AG04449 (cell line): ENCODE measurements around the gene ZBTB16.

ENCODE experiments used
- CTCF ChIA-PET: fragments of 350-600 bp; formaldehyde crosslinking; extraction: SDS; loops from one replicate; lab custom pipeline; 2021; ENCODE audit warnings: antibody characterized with exemption; lab: Yijun Ruan, JAX
- POLR2A ChIA-PET: fragments of 400-600, 350-600 bp; formaldehyde crosslinking; extraction: SDS; loops from one replicate; lab custom pipeline; 2020; ENCODE audit warnings: antibody characterized with exemption, inconsistent platforms; lab: Yijun Ruan, JAX
- DNase-seq: peaks from one replicate; pipeline ENCODE4 v3.0.0-alpha.2; 2010; ENCODE audit warnings: low read depth, low spot score
- H3K4me3 ChIP-seq: 2 replicates; pipeline ENCODE4 v1.5.1; 2011; ENCODE audit warnings: low read depth, mild to moderate bottlenecking, control low read depth, low read length
- CTCF ChIP-seq: IDR thresholded peaks from one replicate; pipeline ENCODE4 v1.5.1; 2011; ENCODE audit warnings: mild to moderate bottlenecking, moderate library complexity, low read length, control low read depth, inconsistent platforms; ENCODE audit not compliant: insufficient read depth; ENCODE audit errors: missing control alignments

Gene ZBTB16

DNA sequence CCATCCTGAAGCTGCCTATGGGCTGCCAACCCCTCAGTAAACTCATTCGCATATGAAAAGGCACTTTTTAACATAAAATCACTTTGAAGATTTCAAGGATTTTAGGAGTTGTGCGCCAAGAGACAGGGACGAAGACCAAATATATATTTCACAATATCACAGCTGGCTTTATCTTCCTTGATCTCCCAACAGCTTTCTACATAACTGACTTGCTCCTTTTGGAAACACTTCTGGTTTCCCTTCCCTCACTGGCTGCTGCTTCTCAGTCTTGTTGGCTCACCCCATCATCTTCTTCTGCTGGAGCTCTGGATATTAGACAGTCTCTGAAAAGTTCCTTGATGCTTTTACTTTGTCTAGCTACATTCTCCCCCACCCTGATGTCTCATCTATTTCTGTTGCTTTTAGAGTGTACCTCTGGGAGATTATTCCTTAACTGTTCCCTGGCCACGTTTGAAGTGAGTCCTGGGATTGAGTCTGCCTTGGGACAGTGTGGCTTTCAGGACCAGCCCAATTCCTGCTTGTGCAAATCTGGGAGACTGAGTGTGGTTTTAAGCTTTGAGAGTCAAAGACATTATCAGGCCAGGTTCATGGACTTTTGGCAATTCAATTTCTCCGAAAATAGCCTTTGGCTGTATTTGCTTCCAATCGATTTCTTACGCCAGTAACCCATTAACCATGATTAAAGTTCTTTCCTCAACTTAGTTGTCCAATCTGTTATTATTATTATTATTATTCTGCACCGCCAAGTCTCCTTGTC, 205.8 kb downstream of the ZBTB16 start:
- ChIA-PET POLR2A (no interaction called here), CTCF (interaction anchor here (0.9 to 11.2 kb wide), 7 partner anchors 9 to 461 kb away, joined by 3 to 279 read pairs (median 91); no protein-coding TSS in a partner anchor)
- no peak for DNase-seq
- TF ChIP-seq CTCF: no peak
- H3K4me3 ChIP-seq: no peak overlapping the region

- no peak overlapping the region for H3K4me3 ChIP-seq
- DNase-seq: no peak
- ChIA-PET CTCF (interaction anchor here (1.0 to 1.9 kb wide), 5 partner anchors 9 to 463 kb away, joined by 3 to 12 read pairs (median 8); no protein-coding TSS in a partner anchor), POLR2A (no interaction called here)
- no peak for TF ChIP-seq CTCF
Observed at GRCh38 chr11:114269498-114269897, 210.0 kb downstream of the ZBTB16 start.

GRCh38 chr11:114270531-114271270, 211.2 kb downstream of the ZBTB16 start:
- POLR2A ChIA-PET: no interaction called here
- CTCF ChIA-PET: interaction anchor here (1.5 to 1.8 kb wide), 2 partner anchors 9 to 374 kb away, joined by 7 to 11 read pairs; no protein-coding TSS in a partner anchor
- TF ChIP-seq CTCF: no peak
- no peak for DNase-seq
- H3K4me3 ChIP-seq: no peak overlapping the region

- POLR2A ChIA-PET: no interaction called here
- no peak for DNase-seq
- no peak overlapping the region for H3K4me3 ChIP-seq
- CTCF ChIA-PET: interaction anchor here (0.9 to 1.8 kb wide), 4 partner anchors 8 to 375 kb away, joined by 3 to 11 read pairs (median 8); no protein-coding TSS in a partner anchor
- no peak for TF ChIP-seq CTCF
Observed at GRCh38 chr11:114271316-114271715, 211.8 kb downstream of the ZBTB16 start.

GRCh38 chr11:114272311-114272710, 212.8 kb downstream of the ZBTB16 start:
- TF ChIP-seq CTCF: no peak
- ChIA-PET CTCF (interaction anchor here (1.1 to 1.8 kb wide), 5 partner anchors 8 to 489 kb away, joined by 3 to 11 read pairs (median 7); no protein-coding TSS in a partner anchor), POLR2A (no interaction called here)
- no peak overlapping the region for H3K4me3 ChIP-seq
- no peak for DNase-seq

GRCh38 chr11:114273071-114273470, 213.6 kb downstream of the ZBTB16 start:
- H3K4me3 ChIP-seq: no peak overlapping the region
- CTCF ChIA-PET: interaction anchor here (1.1 to 10.5 kb wide), 3 partner anchors 10 to 488 kb away, joined by 3 to 91 read pairs (median 3); no protein-coding TSS in a partner anchor
- TF ChIP-seq CTCF: no peak
- POLR2A ChIA-PET: no interaction called here
- DNase-seq: no peak
